ENCODE measurements around the gene TRDN.
"Not testable (repeated sequence)": the region's sequence is repeated elsewhere in the genome, so short reads cannot be mapped to it uniquely, and the experiment has no call there.

TRDN gene

GRCh38 chr6:123515715-123516114, 121.0 kb downstream of the TRDN start:
- Mint-ChIP-seq H3K27me3 (no peaks in the 10 kb centered on the region), H3K4me1 (no peaks in the 10 kb centered on the region), H3K9me3 (no peaks in the 10 kb centered on the region), H3K27ac (no peak overlapping the region), H3K36me3 (no peaks in the 10 kb centered on the region), H3K4me3 (no peak overlapping the region)

- no peaks in the 10 kb centered on the region for H3K36me3 Mint-ChIP-seq
- H3K9me3 Mint-ChIP-seq = peaks cover 9% of the 10 kb centered on the region
- H3K27me3 Mint-ChIP-seq = no peaks in the 10 kb centered on the region
- H3K27ac Mint-ChIP-seq = no peak overlapping the region
- no peak overlapping the region for H3K4me3 Mint-ChIP-seq
- no peaks in the 10 kb centered on the region for H3K4me1 Mint-ChIP-seq
Measured at GRCh38 chr6:123509112-123509511, 127.6 kb downstream of the TRDN start.

GRCh38 chr6:123508290-123508689, 128.5 kb downstream of the TRDN start:
- no peak overlapping the region for H3K27ac Mint-ChIP-seq
- H3K27me3 Mint-ChIP-seq = no peaks in the 10 kb centered on the region
- peaks cover 9% of the 10 kb centered on the region for H3K9me3 Mint-ChIP-seq

GRCh38 chr6:123507582-123507981, 129.2 kb downstream of the TRDN start:
- Mint-ChIP-seq H3K9me3 (peaks cover 9% of the 10 kb centered on the region), H3K4me3 (no peak overlapping the region), H3K27me3 (no peaks in the 10 kb centered on the region), H3K27ac (no peak overlapping the region), H3K36me3 (no peaks in the 10 kb centered on the region), H3K4me1 (no peaks in the 10 kb centered on the region)

More at GRCh38 chr6:123508290-123508689, 128.5 kb downstream of the TRDN start:
- Mint-ChIP-seq H3K4me3 (no peak overlapping the region), H3K4me1 (no peaks in the 10 kb centered on the region), H3K36me3 (no peaks in the 10 kb centered on the region)

DNA sequence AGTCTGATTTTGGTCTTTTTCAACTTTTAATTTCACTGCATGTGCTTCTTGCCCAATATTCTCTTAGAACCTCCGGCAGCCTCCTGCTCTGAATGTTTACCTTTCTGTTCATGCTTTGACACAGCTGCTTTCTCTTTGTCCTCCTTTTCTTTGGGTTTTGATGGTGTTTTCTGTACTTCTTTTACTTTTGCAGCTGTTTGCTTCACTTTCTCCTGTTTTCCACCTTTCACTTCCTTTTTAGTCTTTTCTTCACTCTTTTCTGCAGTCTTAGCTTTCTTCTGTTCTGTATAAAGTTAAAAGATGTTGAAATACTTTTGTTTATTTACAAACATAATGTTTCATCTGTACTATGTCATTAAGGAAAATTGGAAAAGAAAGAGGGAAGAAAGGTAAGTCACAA, 133.1 kb downstream of the TRDN start:
- Mint-ChIP-seq H3K36me3 (no peaks in the 10 kb centered on the region), H3K4me1 (no peaks in the 10 kb centered on the region), H3K4me3 (no peak overlapping the region), H3K27me3 (no peaks in the 10 kb centered on the region), H3K27ac (no peak overlapping the region), H3K9me3 (peaks cover 4% of the 10 kb centered on the region)

GRCh38 chr6:123497025-123497424, 139.7 kb downstream of the TRDN start:
- Mint-ChIP-seq H3K36me3 (no peaks in the 10 kb centered on the region), H3K4me3 (no peak overlapping the region), H3K9me3 (no peaks in the 10 kb centered on the region), H3K27me3 (no peaks in the 10 kb centered on the region), H3K4me1 (no peaks in the 10 kb centered on the region), H3K27ac (no peak overlapping the region)

GRCh38 chr6:123489589-123489988, 147.2 kb downstream of the TRDN start:
- H3K4me3 Mint-ChIP-seq = no peak overlapping the region
- H3K9me3 Mint-ChIP-seq = peaks cover 5% of the 10 kb centered on the region
- H3K4me1 Mint-ChIP-seq = no peaks in the 10 kb centered on the region
- no peaks in the 10 kb centered on the region for H3K27me3 Mint-ChIP-seq
- no peak overlapping the region for H3K27ac Mint-ChIP-seq
- no peaks in the 10 kb centered on the region for H3K36me3 Mint-ChIP-seq

- H3K27me3 Mint-ChIP-seq = no peaks in the 10 kb centered on the region
- no peaks in the 10 kb centered on the region for H3K4me1 Mint-ChIP-seq
- H3K27ac Mint-ChIP-seq = no peak overlapping the region
- no peaks in the 10 kb centered on the region for H3K9me3 Mint-ChIP-seq
- no peaks in the 10 kb centered on the region for H3K36me3 Mint-ChIP-seq
- no peak overlapping the region for H3K4me3 Mint-ChIP-seq
Measured at GRCh38 chr6:123480986-123481385, 155.8 kb downstream of the TRDN start.

DNA sequence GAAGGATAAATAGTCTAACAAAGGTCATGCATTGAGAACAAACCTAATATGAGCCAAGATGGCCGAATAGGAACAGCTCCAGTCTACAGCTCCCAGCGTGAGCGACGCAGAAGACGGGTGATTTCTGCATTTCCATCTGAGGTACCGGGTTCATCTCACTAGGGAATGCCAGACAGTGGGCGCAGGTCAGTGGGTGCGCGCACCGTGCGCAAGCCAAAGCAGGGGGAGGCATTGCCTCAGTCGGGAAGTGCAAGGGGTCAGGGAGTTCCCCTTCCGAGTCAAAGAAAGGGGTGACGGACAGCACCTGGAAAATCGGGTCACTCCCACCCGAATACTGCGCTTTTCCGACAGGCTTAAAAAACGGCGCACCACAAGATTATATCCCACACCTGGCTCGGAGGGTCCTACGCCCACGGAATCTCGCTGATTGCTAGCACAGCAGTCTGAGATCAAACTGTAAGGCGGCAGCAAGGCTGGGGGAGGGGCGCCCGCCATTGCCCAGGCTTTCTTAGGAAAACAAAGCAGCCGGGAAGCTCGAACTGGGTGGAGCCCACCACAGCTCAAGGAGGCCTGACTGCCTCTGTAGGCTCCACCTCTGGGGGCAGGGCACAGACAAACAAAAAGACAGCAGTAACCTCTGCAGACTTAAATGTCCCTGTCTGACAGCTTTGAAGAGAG, 164.6 kb downstream of the TRDN start:
- H3K4me1 Mint-ChIP-seq, H3K27me3 Mint-ChIP-seq, H3K9me3 Mint-ChIP-seq, H3K27ac Mint-ChIP-seq, H3K4me3 Mint-ChIP-seq, H3K36me3 Mint-ChIP-seq: not testable (repeated sequence)

DNA sequence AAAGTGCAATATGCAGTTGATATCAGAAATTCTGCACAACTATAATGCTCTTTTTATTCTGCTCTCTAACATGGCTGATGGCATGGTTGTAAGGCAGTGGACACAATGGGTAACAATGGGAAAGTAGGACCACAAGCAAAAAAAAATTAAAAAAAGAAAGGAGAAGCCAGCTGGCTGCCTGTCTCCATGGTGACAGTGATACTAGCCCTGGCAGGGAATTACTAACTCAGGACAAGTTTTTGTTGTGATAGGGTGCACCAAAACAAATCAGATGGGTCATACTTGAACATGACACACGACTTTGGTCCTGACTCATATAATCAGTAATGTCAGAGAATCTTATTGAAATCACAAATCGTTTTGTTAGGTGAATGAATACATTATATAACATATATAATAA, 169.4 kb downstream of the TRDN start:
- Mint-ChIP-seq H3K27ac (no peak overlapping the region), H3K4me3 (no peak overlapping the region), H3K36me3 (no peaks in the 10 kb centered on the region), H3K9me3 (no peaks in the 10 kb centered on the region), H3K4me1 (no peaks in the 10 kb centered on the region), H3K27me3 (no peaks in the 10 kb centered on the region)

DNA sequence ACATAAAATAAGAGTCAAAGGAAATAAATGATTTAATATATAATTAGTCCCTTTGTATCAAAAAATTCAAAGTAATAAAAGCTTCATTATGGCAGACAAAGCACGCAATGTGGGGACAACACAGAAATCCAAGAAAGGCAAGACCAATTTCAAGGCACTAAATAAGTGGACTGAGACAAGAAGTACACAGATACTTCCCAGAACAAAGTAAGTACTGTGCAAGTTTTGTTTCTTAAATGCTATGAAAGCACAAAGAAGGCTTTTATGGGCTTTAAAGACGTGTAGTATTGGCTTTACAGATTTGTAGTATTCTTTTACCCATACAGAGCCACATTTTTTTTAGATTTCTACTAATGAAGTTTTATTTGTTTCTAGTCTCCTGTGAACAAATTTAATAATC, 174.6 kb downstream of the TRDN start:
- Mint-ChIP-seq H3K4me3 (no peak overlapping the region), H3K36me3 (no peaks in the 10 kb centered on the region), H3K27me3 (no peaks in the 10 kb centered on the region), H3K4me1 (no peaks in the 10 kb centered on the region), H3K9me3 (peaks cover 4% of the 10 kb centered on the region), H3K27ac (no peak overlapping the region)

DNA sequence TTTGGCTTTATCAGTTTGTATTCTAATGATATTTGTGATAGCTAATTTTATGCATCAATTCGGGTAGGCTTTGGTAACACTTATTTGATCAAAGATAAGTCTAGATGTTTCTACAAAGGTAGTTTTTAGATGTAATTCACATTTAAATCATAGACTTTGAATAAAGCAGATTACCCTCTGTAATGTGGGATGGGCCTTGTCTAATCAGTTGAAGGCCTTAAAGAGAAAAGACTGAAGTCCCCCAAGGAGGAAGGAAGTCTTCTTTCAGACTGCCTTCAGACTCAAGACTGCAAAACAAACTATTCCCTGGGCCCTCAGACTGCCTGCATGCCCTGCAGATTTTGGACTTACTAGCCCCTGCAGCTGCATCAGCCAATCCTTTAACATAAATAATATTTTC, 178.5 kb downstream of the TRDN start:
- H3K27me3 Mint-ChIP-seq = no peaks in the 10 kb centered on the region
- H3K27ac Mint-ChIP-seq = no peak overlapping the region
- H3K9me3 Mint-ChIP-seq = peaks cover 5% of the 10 kb centered on the region
- H3K4me1 Mint-ChIP-seq = no peaks in the 10 kb centered on the region
- no peak overlapping the region for H3K4me3 Mint-ChIP-seq
- H3K36me3 Mint-ChIP-seq = no peaks in the 10 kb centered on the region

- Mint-ChIP-seq H3K27me3 (no peaks in the 10 kb centered on the region), H3K36me3 (no peaks in the 10 kb centered on the region), H3K27ac (no peak overlapping the region), H3K4me1 (no peaks in the 10 kb centered on the region), H3K4me3 (no peak overlapping the region), H3K9me3 (peaks cover 9% of the 10 kb centered on the region)
Measured at GRCh38 chr6:123456836-123457235, 179.9 kb downstream of the TRDN start.

DNA sequence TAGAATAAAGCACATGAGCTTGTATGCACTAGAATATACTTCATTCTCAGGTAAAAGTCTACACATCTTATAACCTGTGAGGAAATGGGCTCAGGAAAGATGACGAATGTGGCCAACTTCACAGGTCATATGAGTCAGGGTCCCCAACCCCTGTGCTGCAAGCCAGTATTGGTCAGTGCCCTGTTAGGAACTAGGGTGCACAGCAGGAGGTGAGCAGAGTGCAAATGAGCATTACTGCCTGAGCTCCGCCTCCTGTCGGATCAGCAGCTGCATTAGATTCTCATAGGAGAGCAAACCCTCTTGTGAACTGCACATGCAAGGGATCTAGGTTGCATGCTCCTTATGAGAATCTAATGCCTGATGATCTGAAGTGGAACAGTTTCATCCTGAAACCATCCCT, 182.3 kb downstream of the TRDN start:
- H3K27ac Mint-ChIP-seq = no peak overlapping the region
- H3K9me3 Mint-ChIP-seq = peaks cover 5% of the 10 kb centered on the region
- H3K4me1 Mint-ChIP-seq = no peaks in the 10 kb centered on the region
- H3K36me3 Mint-ChIP-seq = no peaks in the 10 kb centered on the region
- no peak overlapping the region for H3K4me3 Mint-ChIP-seq
- no peaks in the 10 kb centered on the region for H3K27me3 Mint-ChIP-seq

DNA sequence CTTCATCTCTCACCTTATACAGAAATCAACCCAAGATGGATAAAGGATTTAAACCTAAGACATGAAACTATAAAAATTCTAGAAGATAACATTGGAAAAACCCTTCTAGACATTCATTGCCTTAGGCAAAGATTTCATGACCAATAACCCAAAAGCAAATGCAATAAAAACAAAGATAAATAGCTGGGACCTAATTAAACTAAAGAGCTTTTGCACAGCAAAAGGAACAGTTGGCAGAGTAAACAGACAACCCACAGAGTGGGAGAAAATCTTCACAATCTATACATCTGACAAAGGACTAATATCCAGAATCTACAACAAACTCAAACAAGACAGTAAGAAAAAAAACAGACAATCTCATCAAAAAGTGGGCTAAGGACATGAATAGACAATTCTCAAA, 183.7 kb downstream of the TRDN start:
- not testable (repeated sequence) for H3K27me3 Mint-ChIP-seq, H3K4me3 Mint-ChIP-seq, H3K36me3 Mint-ChIP-seq, H3K4me1 Mint-ChIP-seq, H3K9me3 Mint-ChIP-seq, H3K27ac Mint-ChIP-seq

DNA sequence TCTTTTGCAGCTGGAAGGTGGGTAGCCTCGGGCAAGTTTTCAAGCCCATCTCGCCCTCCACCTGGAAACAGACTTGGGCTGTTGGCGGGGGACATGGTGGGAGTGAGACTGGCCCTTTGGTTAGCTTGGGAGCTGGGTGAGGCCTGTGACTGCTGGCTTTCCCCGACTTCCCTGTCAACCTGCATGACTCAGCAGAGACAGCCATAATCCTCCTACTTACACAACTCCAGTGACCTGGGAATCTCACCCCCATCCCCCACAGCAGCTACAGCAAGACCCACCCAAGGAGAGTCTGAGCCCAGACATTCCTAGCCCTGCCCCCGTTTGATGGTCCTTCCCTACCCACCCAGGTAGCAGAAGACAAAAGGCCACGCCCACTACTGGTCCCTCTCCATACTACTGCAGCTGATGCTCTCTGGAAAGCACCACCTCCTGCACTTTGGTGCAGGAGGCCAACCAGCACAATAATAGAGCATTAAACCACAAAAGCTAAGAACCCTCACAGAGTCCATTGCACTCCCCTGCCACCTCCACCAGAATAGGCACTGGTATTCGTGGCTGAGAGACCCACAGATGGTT, 188.4 kb downstream of the TRDN start:
- Mint-ChIP-seq H3K36me3 (no peaks in the 10 kb centered on the region), H3K4me1 (no peaks in the 10 kb centered on the region), H3K27me3 (no peaks in the 10 kb centered on the region), H3K27ac (no peak overlapping the region), H3K4me3 (no peak overlapping the region), H3K9me3 (peaks cover 5% of the 10 kb centered on the region)
